Embryonic facial prominence (tissue), 1 donor: ENCODE measurements around the gene ERBB3.

ENCODE experiments used
- DNase-seq: peaks from one replicate; pipeline ENCODE4 v3.0.0-alpha.2; 2016; ENCODE audit errors: extremely low spot score

Gene ERBB3

GRCh38 chr12:56134897-56135296, 54.9 kb downstream of the ERBB3 start:
- no peak for DNase-seq

DNA sequence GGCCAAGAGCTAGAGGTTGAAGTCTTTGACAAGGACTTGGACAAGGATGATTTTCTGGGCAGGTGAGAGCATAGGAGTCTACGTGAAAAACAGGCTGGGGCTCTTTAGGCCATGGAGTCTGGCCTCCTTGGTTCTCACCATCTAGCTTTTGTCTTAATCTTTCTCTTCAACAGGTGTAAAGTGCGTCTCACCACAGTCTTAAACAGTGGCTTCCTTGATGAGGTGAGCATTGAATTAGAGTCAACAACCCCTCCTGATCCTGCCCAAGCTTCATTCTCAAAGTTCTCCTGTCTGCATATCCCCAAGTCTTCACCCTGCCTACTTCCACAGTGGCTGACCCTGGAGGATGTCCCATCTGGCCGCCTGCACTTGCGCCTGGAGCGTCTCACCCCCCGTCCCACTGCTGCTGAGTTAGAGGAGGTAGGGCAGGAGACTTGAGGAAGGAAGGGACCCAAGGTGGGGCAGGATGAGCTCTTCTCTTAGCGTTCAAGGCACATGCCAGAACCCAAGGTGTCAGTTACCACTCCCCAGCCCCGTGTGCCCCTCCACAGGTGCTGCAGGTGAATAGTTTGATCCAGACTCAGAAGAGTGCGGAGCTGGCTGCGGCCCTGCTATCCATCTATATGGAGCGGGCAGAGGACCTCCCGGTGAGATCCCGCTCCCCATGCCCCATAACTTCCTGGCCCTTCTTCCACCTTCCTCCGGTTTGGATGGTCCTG, 58.0 kb downstream of the ERBB3 start:
- no peak for DNase-seq

DNA sequence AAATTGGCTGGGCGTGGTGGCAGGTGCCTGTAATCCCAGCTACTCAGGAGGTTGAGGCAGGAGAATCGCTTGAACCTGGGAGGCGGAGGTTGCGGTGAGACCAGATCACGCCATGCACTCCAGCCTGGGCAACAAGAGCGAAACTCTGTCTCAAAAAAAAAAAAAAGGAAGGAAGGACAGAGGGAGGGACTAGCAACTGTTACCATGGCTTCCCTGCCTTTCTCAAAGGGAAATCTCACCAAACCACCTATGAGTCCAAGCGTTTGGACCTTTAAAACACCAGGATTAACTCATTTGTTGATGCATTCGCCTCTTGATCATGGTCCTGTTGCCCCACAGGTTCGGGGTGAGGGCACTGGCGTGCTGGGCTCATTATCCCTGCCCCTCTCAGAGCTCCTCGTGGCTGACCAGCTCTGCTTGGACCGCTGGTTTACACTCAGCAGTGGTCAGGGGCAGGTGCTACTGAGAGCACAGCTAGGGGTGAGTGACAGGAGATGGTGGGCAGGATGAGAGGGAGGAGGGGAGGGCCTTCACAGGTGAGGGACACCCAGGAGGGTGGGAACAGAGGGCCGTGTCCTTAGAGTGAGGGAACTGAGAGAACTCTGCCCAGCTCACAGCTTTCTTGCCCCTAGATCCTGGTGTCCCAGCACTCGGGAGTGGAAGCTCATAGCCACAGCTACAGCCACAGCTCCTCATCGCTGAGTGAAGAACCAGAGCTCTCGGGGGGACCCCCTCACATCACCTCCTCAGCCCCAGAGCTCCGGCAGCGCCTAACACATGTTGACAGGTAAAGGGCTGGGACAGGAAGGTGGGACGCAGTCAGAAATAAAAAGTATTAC, 62.2 kb downstream of the ERBB3 start:
- no peak for DNase-seq

GRCh38 chr12:56143217-56143616, 63.3 kb downstream of the ERBB3 start:
- DNase-seq, result no peak

DNA sequence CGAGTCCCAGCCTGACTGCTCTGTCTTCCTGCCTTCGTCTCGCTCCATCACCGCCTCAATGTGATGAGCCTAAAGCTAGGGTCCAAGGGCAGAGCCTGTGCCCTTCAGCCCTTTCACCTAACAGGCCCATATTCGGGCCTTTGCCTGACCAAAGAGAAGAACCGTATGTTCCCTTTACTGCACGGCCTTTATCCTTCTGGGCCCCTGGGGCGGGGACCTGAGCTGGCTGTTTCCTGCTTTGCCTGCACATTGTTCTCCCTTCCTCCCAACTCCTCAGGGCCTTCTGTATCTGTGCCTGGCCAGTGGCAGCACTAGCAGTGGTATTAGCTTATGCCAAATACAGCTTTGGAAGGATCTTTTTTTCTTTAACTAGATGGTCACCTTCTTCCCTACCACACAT, 63.9 kb downstream of the ERBB3 start:
- DNase-seq, result no peak

DNA sequence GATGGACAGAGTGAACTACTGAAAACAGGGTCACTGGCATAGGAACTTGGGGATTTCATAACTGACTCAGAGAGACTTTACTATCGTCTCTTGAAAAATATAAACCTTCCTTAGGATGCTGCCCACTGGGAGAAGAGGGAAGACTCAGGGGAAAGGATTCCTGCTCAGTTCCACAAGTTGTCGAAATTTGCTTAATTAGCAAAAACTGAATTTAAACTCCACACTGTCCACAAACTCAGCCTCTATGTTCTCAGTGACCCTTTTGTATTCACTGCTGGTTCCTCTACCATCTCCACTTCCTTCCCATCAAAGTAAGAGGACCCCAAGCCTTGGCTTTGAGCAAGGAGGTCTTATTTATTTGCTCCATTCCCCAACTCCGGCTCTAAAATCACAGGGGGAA, 65.3 kb downstream of the ERBB3 start:
- DNase-seq, result no peak

DNA sequence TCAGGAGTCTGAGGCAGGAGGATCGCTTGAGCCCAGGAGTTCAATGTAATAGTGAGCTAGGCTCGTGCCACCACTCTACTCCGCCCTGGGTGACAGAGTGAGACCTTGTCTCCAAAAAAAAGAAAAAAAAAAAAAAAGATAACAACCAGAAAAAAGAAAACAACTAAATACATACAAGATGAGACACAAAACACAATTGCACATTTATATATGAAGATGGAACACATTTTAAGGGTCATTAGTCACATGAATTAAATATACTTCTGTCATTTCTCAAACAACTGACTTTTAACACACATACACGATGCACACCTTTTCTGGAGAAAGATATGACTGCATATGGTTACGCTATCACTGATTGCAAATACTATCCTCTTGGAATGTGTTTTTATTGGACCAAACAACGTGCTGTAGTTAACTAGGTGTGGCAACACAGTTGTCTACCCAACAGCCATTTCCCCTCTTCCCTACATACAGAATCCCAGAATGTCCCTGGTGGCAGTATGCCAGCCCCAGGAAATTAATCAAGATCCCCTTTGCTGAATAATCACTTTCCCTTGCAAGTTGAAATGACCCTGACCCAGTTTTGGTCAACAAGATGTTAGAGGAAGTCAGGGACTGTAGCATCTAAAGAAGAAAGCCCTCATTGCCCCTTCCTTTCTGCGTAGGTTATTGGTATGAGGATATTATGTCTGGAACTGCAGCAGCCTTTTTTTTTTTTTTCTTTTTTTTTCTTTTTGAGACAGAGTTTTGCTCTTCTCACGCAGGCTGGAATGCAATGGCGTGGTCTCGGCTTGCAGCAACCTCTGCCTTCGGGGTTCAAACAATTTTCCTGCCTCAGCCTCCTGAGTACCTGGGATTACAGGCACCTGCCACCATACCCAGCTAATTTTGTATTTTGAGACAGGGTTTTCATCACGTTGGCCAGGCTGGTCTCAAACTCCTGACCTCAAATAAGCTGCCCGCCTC, 66.8 kb downstream of the ERBB3 start:
- DNase-seq, result no peak

DNA sequence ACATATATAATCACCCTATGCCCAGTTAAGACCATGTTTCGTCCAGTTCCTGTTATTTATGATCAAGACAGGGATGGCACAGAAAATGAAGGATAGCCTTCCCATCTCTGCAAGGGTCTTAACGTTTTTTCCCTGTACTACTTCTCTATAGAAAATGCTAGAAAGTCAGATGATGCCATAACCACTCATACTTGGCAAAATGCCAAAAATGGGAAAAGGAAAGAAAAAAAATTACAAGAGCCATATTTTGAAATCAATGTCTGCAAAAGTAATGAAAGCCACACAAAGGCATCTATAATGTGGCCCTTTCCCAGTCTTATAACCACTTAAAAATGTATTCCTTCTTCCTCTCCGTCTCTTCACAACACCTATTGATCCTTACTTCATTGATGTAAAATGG, 70.6 kb downstream of the ERBB3 start:
- DNase-seq, result no peak

DNA sequence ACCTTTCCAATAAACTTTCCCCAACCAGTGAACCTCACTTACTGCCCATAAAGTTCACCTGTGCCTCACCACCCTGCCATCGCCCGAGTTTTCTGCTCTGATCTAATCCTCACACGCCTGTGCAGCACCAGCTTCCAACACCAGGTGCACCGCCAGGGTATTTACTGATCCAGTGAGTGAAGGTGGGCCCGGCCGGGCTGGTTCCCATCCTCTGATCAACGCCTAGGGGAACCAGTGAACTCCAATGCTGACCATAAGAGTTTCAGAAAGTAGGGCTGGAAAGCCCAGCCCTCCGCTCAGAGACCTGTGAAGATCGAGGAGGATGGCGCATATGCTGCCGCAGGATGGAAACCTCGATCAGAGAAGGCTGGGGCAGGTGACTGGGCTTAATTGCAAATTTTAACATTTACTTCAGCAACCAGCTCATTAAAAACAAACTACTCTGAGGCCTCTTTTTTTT, 71.7 kb downstream of the ERBB3 start:
- DNase-seq, result no peak

GRCh38 chr12:56152132-56152755, 72.3 kb downstream of the ERBB3 start, which contains the start of gene MYL6B:
Gene MYL6B (plus strand): TSS chr12:56152587. CDS start chr12:56153919, 1,332 bp downstream.
- DNase-seq, result peak; percentile 81
